SK-N-SH (cell line): ENCODE data around the gene USH1G. TPM values are rescaled to one million over a fixed set of nuclear protein-coding genes. Genes with fewer than 3 reads are reported as not detected.

ENCODE experiments used
- CTCF ChIA-PET: fragments of 300-600, 350-600 bp; formaldehyde crosslinking; extraction: SDS; loops from one replicate; lab custom pipeline; 2021; lab: Yijun Ruan, JAX
- POLR2A ChIA-PET: fragments of 350-600 bp; sonication (Branson Sonifier 250); formaldehyde crosslinking; extraction: SDS; loops from one replicate; lab custom pipeline; 2020; ENCODE audit warnings: antibody characterized with exemption, inconsistent platforms; lab: Yijun Ruan, JAX
- DNase-seq: peaks from one replicate; pipeline ENCODE4 v3.0.0; 2012
- H2AFZ ChIP-seq: fragments of 200-600 bp; sonication (generic); 2 replicates; pipeline ENCODE4 v1.8.1; 2016; ENCODE audit warnings: antibody characterized with exemption, mild to moderate bottlenecking, low read depth
- H3F3A ChIP-seq: fragments of 200-600 bp; sonication (generic); replicated peaks from 2 replicates; pipeline ENCODE3; 2016; ENCODE audit warnings: antibody characterized with exemption, mild to moderate bottlenecking; ENCODE audit not compliant: insufficient read depth
- H3K27ac ChIP-seq, 2 experiments: fragments of 200-500 bp in 1 of 2; fragments of 200-600 bp in 1 of 2; sonication (Bioruptor generic) in 1 of 2; sonication (generic), shearing (Covaris generic) in 1 of 2; 2 replicates each; pipeline versions ENCODE4 v1.5.1 to v1.6.1; 2014 to 2016; ENCODE audit warnings: low read depth in 2 of 2, inconsistent platforms in 1 of 2, low read length in 1 of 2, mild to moderate bottlenecking in 1 of 2, mixed read lengths in 1 of 2
- H3K27me3 ChIP-seq: fragments of 200-600 bp; sonication (generic), shearing (Covaris generic); 2 replicates; pipeline ENCODE4 v1.6.1; 2016; ENCODE audit warnings: mixed run types; ENCODE audit not compliant: insufficient read depth
- H3K36me3 ChIP-seq, 2 experiments: fragments of 200-500 bp in 1 of 2; fragments of 200-600 bp in 1 of 2; sonication (Bioruptor generic) in 1 of 2; sonication (generic) in 1 of 2; replicated peaks in 1 of 2; 2 replicates each; pipeline versions ENCODE3 to v1.5.1; 2014 to 2016; ENCODE audit warnings: low read length in 1 of 2, mild to moderate bottlenecking in 1 of 2; ENCODE audit not compliant: insufficient read depth in 2 of 2, control insufficient read depth in 1 of 2
- H3K4me1 ChIP-seq, 2 experiments: fragments of 200-500 bp in 1 of 2; fragments of 200-600 bp in 1 of 2; sonication (Bioruptor generic) in 1 of 2; sonication (generic), shearing (Covaris generic) in 1 of 2; 2 replicates each; pipeline versions ENCODE4 v1.5.1 to v1.6.1; 2014 to 2016; ENCODE audit warnings: low read depth in 1 of 2, low read length in 1 of 2, mixed run types in 1 of 2; ENCODE audit not compliant: insufficient read depth in 2 of 2, control insufficient read depth in 1 of 2
- H3K4me2 ChIP-seq: fragments of 200-600 bp; sonication (generic), shearing (Covaris generic); 2 replicates; pipeline ENCODE4 v1.6.1; 2017; ENCODE audit warnings: mixed run types
- H3K4me3 ChIP-seq, 2 experiments: fragments of 200-500 bp in 1 of 2; fragments of 200-600 bp in 1 of 2; sonication (Bioruptor generic) in 1 of 2; sonication (generic), shearing (Covaris generic) in 1 of 2; 2 replicates each; pipeline versions ENCODE4 v1.5.1 to v1.8.1; 2014 to 2016; ENCODE audit warnings: low read depth in 2 of 2, inconsistent platforms in 1 of 2, low read length in 1 of 2, mild to moderate bottlenecking in 1 of 2, mixed read lengths in 1 of 2, moderate library complexity in 1 of 2
- H3K79me2 ChIP-seq: fragments of 200-600 bp; sonication (generic); 2 replicates; pipeline ENCODE4 v1.8.1; 2017; ENCODE audit warnings: mild to moderate bottlenecking; ENCODE audit not compliant: insufficient read depth
- H3K9ac ChIP-seq: fragments of 200-600 bp; sonication (generic); 2 replicates; pipeline ENCODE4 v1.6.1; 2017; ENCODE audit warnings: mixed run types
- H3K9me2 ChIP-seq: fragments of 200-600 bp; sonication (generic); 2 replicates; pipeline ENCODE4 v1.6.1; 2017; ENCODE audit warnings: mixed run types
- H3K9me3 ChIP-seq: fragments of 200-600 bp; sonication (generic); 2 replicates; pipeline ENCODE4 v1.6.1; 2017; ENCODE audit warnings: mixed run types, mild to moderate bottlenecking, moderate library complexity
- H4K20me1 ChIP-seq: fragments of 200-600 bp; sonication (generic); 2 replicates; pipeline ENCODE4 v1.6.1; 2017; ENCODE audit warnings: mild to moderate bottlenecking, mixed run types; ENCODE audit not compliant: insufficient read depth
- ELF1 ChIP-seq: IDR thresholded peaks from 2 replicates; pipeline ENCODE4 v1.4.0; 2012
- FOSL2 ChIP-seq: IDR thresholded peaks from 2 replicates; pipeline ENCODE4 v1.4.0; 2012; ENCODE audit warnings: low read depth, mild to moderate bottlenecking, moderate library complexity, borderline replicate concordance
- FOXM1 ChIP-seq: IDR thresholded peaks from 2 replicates; pipeline ENCODE4 v1.4.0; 2012; ENCODE audit warnings: low read depth, mild to moderate bottlenecking
- GABPA ChIP-seq: IDR thresholded peaks from 2 replicates; pipeline ENCODE4 v1.4.0; 2012; ENCODE audit warnings: low read depth, mild to moderate bottlenecking
- GATA2 ChIP-seq: sonication (generic); formaldehyde crosslinking; IDR thresholded peaks from 2 replicates; pipeline ENCODE4 v1.5.0; 2020; ENCODE audit warnings: mild to moderate bottlenecking, missing genetic modification reagents
- JUND ChIP-seq: IDR thresholded peaks from 2 replicates; pipeline ENCODE4 v1.4.0; 2012
- MEF2A ChIP-seq: IDR thresholded peaks from 2 replicates; pipeline ENCODE4 v1.4.0; 2012; ENCODE audit warnings: low read depth, borderline replicate concordance
- PBX3 ChIP-seq: IDR thresholded peaks from 2 replicates; pipeline ENCODE4; 2012
- RAD21 ChIP-seq: IDR thresholded peaks from 2 replicates; pipeline ENCODE4 v1.6.1; 2012; ENCODE audit warnings: mild to moderate bottlenecking, low read length
- RCOR1 ChIP-seq: fragments of 150-350 bp; IDR thresholded peaks from 2 replicates; pipeline ENCODE4 v1.6.1; 2017; ENCODE audit warnings: antibody characterized with exemption, low read length
- RFX5 ChIP-seq: IDR thresholded peaks from 2 replicates; pipeline ENCODE4 v1.6.1; 2012; ENCODE audit warnings: mild to moderate bottlenecking, improper control_type of control experiment, low read length
- SMC3 ChIP-seq: IDR thresholded peaks from 2 replicates; pipeline ENCODE4 v1.6.1; 2012; ENCODE audit warnings: low read depth, low read length, improper control_type of control experiment
- TAF1 ChIP-seq: IDR thresholded peaks from 2 replicates; pipeline ENCODE4 v1.6.1; 2012; ENCODE audit warnings: low read depth, mild to moderate bottlenecking, low read length, moderate library complexity, borderline replicate concordance
- USF1 ChIP-seq: IDR thresholded peaks from 2 replicates; pipeline ENCODE4 v1.4.0; 2012; ENCODE audit warnings: low read depth, borderline replicate concordance
- USF2 ChIP-seq: fragments of 150-350 bp; IDR thresholded peaks from 2 replicates; pipeline ENCODE4 v1.6.1; 2017; ENCODE audit warnings: antibody characterized with exemption, low read length, low read depth, borderline replicate concordance
- YY1 ChIP-seq: IDR thresholded peaks from 2 replicates; pipeline ENCODE4 v1.4.0; 2012; ENCODE audit warnings: low read depth, mild to moderate bottlenecking
- WGBS: methylation state at CpG from one replicate; pipeline ENCODE4 v1.1.6; 2017; ENCODE audit warnings: low lambda C conversion rate; 5-methylcytosine and 5-hydroxymethylcytosine counted together
- polyA plus RNA-seq, 3 experiments: library from polyadenylated mRNA; depleted of rRNA; stranded (reverse); fragments of >200 nt; gene quantifications; 2 replicates each; pipeline ENCODE4 v1.2.3, GENCODE V29; 2012
- TF ChIP-seq, protein P1 (sequence below): IDR thresholded peaks from 2 replicates; pipeline ENCODE4 v1.6.1; 2012; ENCODE audit warnings: mild to moderate bottlenecking, low read depth, low read length, moderate library complexity
- TF ChIP-seq, protein P2 (sequence below): IDR thresholded peaks from 2 replicates; pipeline ENCODE4 v1.4.0; 2012; ENCODE audit warnings: low read depth

USH1G gene
- polyA plus RNA-seq, 1 of the 3 experiments (the other 2 are of a cell fraction), result not detected

- Histone ChIP-seq H3K4me2 (no peak overlapping the region), H2AFZ (no peak overlapping the region), H3K9me2 (no peaks in the 10 kb centered on the region), H4K20me1 (no peaks in the 10 kb centered on the region), H3K9me3 (no peaks in the 10 kb centered on the region), H3K4me1 (no peaks in the 10 kb centered on the region), H3K27ac (no peak overlapping the region), H3K4me3 (no peak overlapping the region), H3K9ac (no peak overlapping the region), H3K79me2 (no peaks in the 10 kb centered on the region), H3K27me3 (peaks cover 28% of the 10 kb centered on the region; the same call in 1 of the 2 replicates), H3K36me3 (no peaks in the 10 kb centered on the region), H3F3A (no peaks in the 10 kb centered on the region)
- 87% methylated on average over 15 of the region's 15 CpGs for WGBS
- DNase-seq, result no peak
- ChIA-PET CTCF (interaction anchor here (47.7 kb wide), 1 partner anchor 65 kb away, joined by 3869 read pairs; the partner anchor contains the start of genes GRIN2C and NAT9), POLR2A (no interaction called here)
- TF ChIP-seq, protein P1, sequence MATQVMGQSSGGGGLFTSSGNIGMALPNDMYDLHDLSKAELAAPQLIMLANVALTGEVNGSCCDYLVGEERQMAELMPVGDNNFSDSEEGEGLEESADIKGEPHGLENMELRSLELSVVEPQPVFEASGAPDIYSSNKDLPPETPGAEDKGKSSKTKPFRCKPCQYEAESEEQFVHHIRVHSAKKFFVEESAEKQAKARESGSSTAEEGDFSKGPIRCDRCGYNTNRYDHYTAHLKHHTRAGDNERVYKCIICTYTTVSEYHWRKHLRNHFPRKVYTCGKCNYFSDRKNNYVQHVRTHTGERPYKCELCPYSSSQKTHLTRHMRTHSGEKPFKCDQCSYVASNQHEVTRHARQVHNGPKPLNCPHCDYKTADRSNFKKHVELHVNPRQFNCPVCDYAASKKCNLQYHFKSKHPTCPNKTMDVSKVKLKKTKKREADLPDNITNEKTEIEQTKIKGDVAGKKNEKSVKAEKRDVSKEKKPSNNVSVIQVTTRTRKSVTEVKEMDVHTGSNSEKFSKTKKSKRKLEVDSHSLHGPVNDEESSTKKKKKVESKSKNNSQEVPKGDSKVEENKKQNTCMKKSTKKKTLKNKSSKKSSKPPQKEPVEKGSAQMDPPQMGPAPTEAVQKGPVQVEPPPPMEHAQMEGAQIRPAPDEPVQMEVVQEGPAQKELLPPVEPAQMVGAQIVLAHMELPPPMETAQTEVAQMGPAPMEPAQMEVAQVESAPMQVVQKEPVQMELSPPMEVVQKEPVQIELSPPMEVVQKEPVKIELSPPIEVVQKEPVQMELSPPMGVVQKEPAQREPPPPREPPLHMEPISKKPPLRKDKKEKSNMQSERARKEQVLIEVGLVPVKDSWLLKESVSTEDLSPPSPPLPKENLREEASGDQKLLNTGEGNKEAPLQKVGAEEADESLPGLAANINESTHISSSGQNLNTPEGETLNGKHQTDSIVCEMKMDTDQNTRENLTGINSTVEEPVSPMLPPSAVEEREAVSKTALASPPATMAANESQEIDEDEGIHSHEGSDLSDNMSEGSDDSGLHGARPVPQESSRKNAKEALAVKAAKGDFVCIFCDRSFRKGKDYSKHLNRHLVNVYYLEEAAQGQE, result no peak
- no peak for TF ChIP-seq TAF1
- TF ChIP-seq RCOR1, result no peak
- TF ChIP-seq GABPA, result no peak
- no peak for TF ChIP-seq USF2
- TF ChIP-seq FOXM1, result no peak
- TF ChIP-seq, all 33 proteins: peak for 0
These were observed 39.8 kb downstream of the USH1G start for GRCh38 chr17:74883241-74883745.

DNA sequence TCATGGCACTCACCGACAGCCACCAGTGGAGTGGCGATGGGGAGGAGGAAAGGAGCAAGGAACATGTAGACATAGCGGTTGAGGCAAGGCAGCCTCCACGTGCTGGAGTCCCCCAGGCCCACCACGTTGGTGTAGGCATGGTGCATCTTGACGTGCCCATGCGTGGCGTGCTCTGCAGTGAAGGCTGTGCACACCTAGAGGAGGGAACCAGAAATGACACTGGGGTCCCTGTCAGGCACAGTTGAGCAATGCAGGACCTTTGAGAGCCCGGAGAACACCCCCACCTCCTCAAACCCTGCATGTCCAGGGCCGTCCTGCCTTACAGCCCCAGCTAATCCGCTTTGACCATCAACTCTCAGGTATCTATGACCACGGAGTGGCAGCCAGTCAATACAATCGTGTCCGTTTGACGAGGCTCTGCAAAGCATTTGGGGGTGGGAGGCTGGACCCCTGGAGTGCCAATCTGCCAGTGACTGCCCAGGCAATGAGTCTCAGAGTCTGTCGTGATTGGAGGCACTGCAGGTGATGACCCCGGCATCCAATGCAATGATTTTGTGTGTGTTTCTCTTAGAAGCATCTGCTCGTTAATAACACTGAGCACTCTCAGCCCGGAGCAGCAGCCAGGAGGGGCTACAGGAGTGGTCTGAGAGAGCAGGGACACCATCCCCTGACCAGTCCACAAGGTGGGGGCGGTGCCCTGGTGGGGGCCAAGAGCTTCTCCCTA lies 40.4 kb downstream of the USH1G start:
- CTCF ChIA-PET, result interaction anchor here (47.7 kb wide), 1 partner anchor 65 kb away, joined by 3869 read pairs; the partner anchor contains the start of genes GRIN2C and NAT9

More for the DNA sequence above, 40.4 kb downstream of the USH1G start:
- Histone ChIP-seq H3K9me3 (no peaks in the 10 kb centered on the region), H3K36me3 (no peaks in the 10 kb centered on the region), H3K4me2 (no peak overlapping the region), H3K4me1 (no peaks in the 10 kb centered on the region), H3K27me3 (peaks cover 26% of the 10 kb centered on the region; the same call in 1 of the 2 replicates), H3K4me3 (no peak overlapping the region), H4K20me1 (no peaks in the 10 kb centered on the region), H3K27ac (no peak overlapping the region), H2AFZ (no peak overlapping the region), H3K79me2 (no peaks in the 10 kb centered on the region), H3K9me2 (no peaks in the 10 kb centered on the region), H3K9ac (no peak overlapping the region), H3F3A (no peaks in the 10 kb centered on the region)
- WGBS, result 48% methylated on average over 20 of the region's 20 CpGs
- no peak for DNase-seq
- POLR2A ChIA-PET, result no interaction called here
- no peak for TF ChIP-seq FOSL2
- TF ChIP-seq SMC3, result no peak
- TF ChIP-seq, protein P2, sequence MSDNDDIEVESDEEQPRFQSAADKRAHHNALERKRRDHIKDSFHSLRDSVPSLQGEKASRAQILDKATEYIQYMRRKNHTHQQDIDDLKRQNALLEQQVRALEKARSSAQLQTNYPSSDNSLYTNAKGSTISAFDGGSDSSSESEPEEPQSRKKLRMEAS, result no peak
- no peak for TF ChIP-seq JUND
- no peak for TF ChIP-seq YY1
- TF ChIP-seq GATA2, result no peak
- TF ChIP-seq RAD21, result no peak
- no peak for TF ChIP-seq ELF1
- no peak for TF ChIP-seq MEF2A
- TF ChIP-seq RFX5, result no peak
- TF ChIP-seq GABPA, result no peak
- TF ChIP-seq RCOR1, result no peak
- no peak for TF ChIP-seq USF1
- no peak for TF ChIP-seq PBX3
